DMS114 treated with DMSO at 0.1 percent for 48 hours (cell line): ENCODE results near the gene ETFB.

Experiments used
- DNase-seq: peaks from one replicate; lab custom pipeline; 2025; ENCODE audit not compliant: unreplicated experiment; lab: John Stamatoyannopoulos, UW

The ETFB gene

GRCh38 chr19:51352783-51353360, 13.3 kb downstream of the ETFB start:
- DNase-seq: no peak

- no peak for DNase-seq
Measured at GRCh38 chr19:51351266-51351990, 14.8 kb downstream of the ETFB start.

GRCh38 chr19:51347209-51347928, 18.8 kb downstream of the ETFB start:
- DNase-seq: no peak

GRCh38 chr19:51346742-51347141, 19.4 kb downstream of the ETFB start:
- no peak for DNase-seq

GRCh38 chr19:51345076-51345620, 21.0 kb downstream of the ETFB start:
- no peak for DNase-seq

- DNase-seq: no peak
Measured at GRCh38 chr19:51342631-51343569, 23.3 kb downstream of the ETFB start.

- DNase-seq: no peak
Measured at GRCh38 chr19:51341976-51342580, 24.1 kb downstream of the ETFB start, which contains the start of gene VSIG10L. VSIG10L (minus strand) TSS chr19:51342139; CDS start chr19:51342124, 15 bp downstream.

- DNase-seq: no peak
Measured at GRCh38 chr19:51341066-51341465, 25.1 kb downstream of the ETFB start.

- DNase-seq: peak; percentile 82
Measured at GRCh38 chr19:51339687-51340656, 26.2 kb downstream of the ETFB start.

GRCh38 chr19:51339313-51339686, 26.9 kb downstream of the ETFB start:
- DNase-seq: peak; percentile 58

- DNase-seq: peak; percentile 57
Measured at GRCh38 chr19:51338563-51339312, 27.4 kb downstream of the ETFB start.

- no peak for DNase-seq
Measured at GRCh38 chr19:51337861-51338562, 28.2 kb downstream of the ETFB start.

- no peak for DNase-seq
Measured at GRCh38 chr19:51337141-51337860, 28.9 kb downstream of the ETFB start.

- no peak for DNase-seq
Measured at GRCh38 chr19:51333836-51334460, 32.2 kb downstream of the ETFB start.

GRCh38 chr19:51331716-51332115, 34.5 kb downstream of the ETFB start:
- DNase-seq: no peak

- DNase-seq: no peak
Measured at GRCh38 chr19:51331193-51331592, 35.0 kb downstream of the ETFB start.

- DNase-seq: no peak
Measured at GRCh38 chr19:51330366-51330765, 35.8 kb downstream of the ETFB start.
